Measurements from ENCODE around the gene CCDC28B. TPM values are rescaled to one million over a fixed set of nuclear protein-coding genes. Genes with fewer than 3 reads are reported as not detected.
A peak's percentile ranks its signal among the peaks of the same experiment; 100 is the strongest.

The CCDC28B gene
- total RNA-seq, 3 donors from 2014 or later = 1.5 to 4.2 (median 3.2) TPM

DNA sequence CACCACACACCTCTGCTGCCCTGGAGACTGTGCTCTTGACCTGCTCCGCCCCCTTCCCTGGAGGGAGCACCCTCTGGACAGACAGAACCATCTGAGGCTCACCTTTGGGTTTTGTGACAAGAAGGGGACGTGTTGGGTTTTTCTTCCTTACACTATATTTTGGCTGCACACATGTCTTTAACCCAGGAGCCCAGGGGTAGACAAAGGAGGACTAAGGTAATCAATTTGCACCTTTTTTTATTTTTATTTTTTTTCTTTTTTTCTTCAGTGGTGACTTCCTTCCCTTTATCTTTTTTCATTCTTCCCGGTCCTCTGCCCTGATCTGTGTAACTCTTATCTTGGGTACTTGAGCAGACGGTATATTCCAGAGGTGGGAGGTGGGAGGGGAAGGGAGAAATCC lies 29.4 kb upstream of the CCDC28B start:
- Histone ChIP-seq H3K36me3 (ENCODE audit: low read depth) (peaks cover 4% of the 10 kb centered on the region), H3K4me3 (no peak overlapping the region), H3K4me1 (ENCODE audit: low read depth) (no peaks in the 10 kb centered on the region), H3K9me3 (no peaks in the 10 kb centered on the region)
- intact Hi-C loops (cut with DNase I, micrococcal nuclease) = no loop called here
- no peak for ATAC-seq
- no peak for DNase-seq
- TF ChIP-seq, protein P1, sequence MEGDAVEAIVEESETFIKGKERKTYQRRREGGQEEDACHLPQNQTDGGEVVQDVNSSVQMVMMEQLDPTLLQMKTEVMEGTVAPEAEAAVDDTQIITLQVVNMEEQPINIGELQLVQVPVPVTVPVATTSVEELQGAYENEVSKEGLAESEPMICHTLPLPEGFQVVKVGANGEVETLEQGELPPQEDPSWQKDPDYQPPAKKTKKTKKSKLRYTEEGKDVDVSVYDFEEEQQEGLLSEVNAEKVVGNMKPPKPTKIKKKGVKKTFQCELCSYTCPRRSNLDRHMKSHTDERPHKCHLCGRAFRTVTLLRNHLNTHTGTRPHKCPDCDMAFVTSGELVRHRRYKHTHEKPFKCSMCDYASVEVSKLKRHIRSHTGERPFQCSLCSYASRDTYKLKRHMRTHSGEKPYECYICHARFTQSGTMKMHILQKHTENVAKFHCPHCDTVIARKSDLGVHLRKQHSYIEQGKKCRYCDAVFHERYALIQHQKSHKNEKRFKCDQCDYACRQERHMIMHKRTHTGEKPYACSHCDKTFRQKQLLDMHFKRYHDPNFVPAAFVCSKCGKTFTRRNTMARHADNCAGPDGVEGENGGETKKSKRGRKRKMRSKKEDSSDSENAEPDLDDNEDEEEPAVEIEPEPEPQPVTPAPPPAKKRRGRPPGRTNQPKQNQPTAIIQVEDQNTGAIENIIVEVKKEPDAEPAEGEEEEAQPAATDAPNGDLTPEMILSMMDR (IDR thresholded peaks at IDR 0.05) = no peak

GRCh38 chr1:32172621-32173245 lies 27.7 kb upstream of the CCDC28B start:
- intact Hi-C loops (cut with DNase I, micrococcal nuclease) = no loop called here
- H3K4me1 ChIP-seq (ENCODE audit: low read depth) = peaks cover 5% of the 10 kb centered on the region
- H3K4me3 ChIP-seq = no peak overlapping the region
- DNase-seq = no peak
- TF ChIP-seq, protein P1 (IDR thresholded peaks at IDR 0.05) = no peak
- no peaks in the 10 kb centered on the region for H3K36me3 ChIP-seq (ENCODE audit: low read depth)
- ATAC-seq = no peak
- H3K9me3 ChIP-seq = no peaks in the 10 kb centered on the region

DNA sequence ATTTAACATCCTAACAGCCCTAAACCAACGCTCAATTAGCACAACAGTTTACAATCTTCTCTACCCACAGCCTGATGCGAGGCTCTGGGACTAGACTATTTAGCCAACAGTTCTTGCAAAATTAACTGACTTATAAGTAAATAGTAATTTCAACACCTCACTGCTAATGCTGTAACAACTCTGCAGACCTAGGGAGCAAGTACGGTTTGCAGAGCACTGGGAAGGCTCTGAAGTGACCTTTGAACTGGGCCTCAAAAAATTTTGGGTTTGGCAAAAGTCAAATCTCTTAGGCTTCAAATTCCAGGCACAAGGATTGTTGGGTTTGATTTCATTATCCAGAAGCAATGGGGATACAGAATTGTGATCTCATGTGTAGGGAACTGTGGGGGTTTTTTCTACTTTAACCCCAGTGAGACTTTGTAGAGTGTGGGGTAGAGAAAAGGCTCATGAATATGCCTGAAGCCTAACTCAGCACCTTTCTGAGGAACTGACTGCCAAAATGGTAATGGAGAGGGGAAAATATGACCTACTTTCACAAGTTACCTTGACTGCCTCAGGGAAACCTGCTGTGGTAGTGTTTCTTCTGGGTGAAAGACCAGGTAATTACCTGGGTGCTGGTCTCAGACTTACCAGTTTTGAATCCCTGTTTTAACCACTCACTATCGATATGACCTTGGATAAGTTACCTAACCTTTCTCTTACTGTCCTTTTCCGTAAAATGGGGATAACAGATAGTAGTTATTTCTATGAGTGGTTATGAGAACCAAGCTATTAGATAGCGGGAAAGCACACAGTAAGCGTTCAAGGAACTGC lies 21.8 kb upstream of the CCDC28B start:
- H3K4me3 ChIP-seq = no peak overlapping the region
- H3K4me1 ChIP-seq (ENCODE audit: low read depth) = peaks cover 26% of the 10 kb centered on the region
- intact Hi-C loops (cut with DNase I, micrococcal nuclease) = no loop called here
- H3K9me3 ChIP-seq = no peaks in the 10 kb centered on the region
- TF ChIP-seq, protein P1 (IDR thresholded peaks at IDR 0.05) = no peak
- DNase-seq (no peak), ATAC-seq (no peak)
- no peaks in the 10 kb centered on the region for H3K36me3 ChIP-seq (ENCODE audit: low read depth)

- TF ChIP-seq, protein P1 (IDR thresholded peaks at IDR 0.05) = no peak
- no peak for DNase-seq
- Histone ChIP-seq H3K4me1 (ENCODE audit: low read depth) (peaks cover 26% of the 10 kb centered on the region), H3K36me3 (ENCODE audit: low read depth) (no peaks in the 10 kb centered on the region), H3K4me3 (no peak overlapping the region), H3K9me3 (no peaks in the 10 kb centered on the region)
- intact Hi-C loops (cut with DNase I, micrococcal nuclease) = no loop called here
- ATAC-seq = peak; percentile 24
These were observed 21.3 kb upstream of the CCDC28B start for GRCh38 chr1:32179193-32179442.

DNA sequence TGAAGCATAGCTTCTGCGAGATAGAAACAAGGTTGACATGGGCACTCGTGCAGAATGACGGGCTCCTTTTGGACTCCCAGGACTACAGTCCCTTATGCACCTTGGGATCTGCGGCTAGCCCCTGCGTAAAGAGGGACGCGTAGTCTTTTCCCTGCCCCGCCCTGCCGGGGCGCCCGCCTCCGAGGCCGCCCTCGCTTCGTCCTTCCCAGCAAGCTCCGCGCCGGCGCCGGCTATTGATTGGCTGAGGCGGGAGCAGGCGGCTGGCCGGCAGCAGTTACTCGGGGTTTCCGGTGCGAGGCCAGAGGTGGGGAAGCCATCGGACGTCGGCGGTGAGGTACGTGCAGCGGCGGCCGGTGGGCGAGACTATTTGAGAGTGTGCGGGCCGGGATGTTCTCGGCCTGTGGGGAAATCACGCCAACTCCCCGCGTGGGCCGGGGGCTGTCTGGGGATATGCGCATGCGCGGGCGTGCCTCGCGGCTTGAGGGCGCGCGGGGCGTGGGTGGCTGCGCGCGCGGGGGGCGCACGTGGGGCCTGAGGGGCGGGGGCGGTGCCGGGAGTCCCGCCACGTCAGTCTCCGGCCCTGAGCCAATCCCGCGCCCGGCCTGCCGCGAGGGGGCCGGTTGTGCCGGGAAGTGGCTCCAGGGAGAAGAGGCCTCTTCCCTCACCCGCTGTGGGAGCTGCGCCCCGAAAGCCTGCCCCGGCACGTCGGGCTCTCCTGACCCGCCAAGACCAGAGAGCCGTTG lies 20.8 kb upstream of the CCDC28B start, which contains the start of gene TXLNA:
TSS of gene TXLNA (plus strand) at position 233 of the 743 bp plus-strand sequence. CDS start 671 bp downstream, outside the sequence.
- Histone ChIP-seq H3K4me1 (ENCODE audit: low read depth) (peaks cover 26% of the 10 kb centered on the region), H3K36me3 (ENCODE audit: low read depth) (no peaks in the 10 kb centered on the region), H3K9me3 (no peaks in the 10 kb centered on the region), H3K4me3 (peak within 1 kb of the TSS; percentile 48)
- TF ChIP-seq, protein P1 (IDR thresholded peaks at IDR 0.05) = no peak
- ATAC-seq (peak; percentile 96), DNase-seq (peak; percentile 95 to 97 (median 97))
- intact Hi-C loops (cut with DNase I, micrococcal nuclease) = no loop called here
